K562 (cell line): ENCODE measurements around the gene SV2C. TPM values are rescaled to one million over a fixed set of nuclear protein-coding genes. Genes with fewer than 3 reads are reported as not detected.

ENCODE experiments used
- ATAC-seq: fragments of 200-7000 bp; cut with Tn5 transposase; 3 replicates; pipeline ENCODE4 v1.9.1; 2020; ENCODE audit warnings: moderate library complexity
- BruUV-seq: library from RNA; stranded (reverse); fragments of 400-500 nt; replicated peaks from 2 replicates; lab custom pipeline; 2021; lab: Mats Ljungman, UMichigan
- CTCF ChIA-PET: fragments of 300-600 bp; formaldehyde crosslinking; extraction: SDS; loops from one replicate; lab custom pipeline; 2021; ENCODE audit warnings: low intra/inter-chr PET ratio; lab: Yijun Ruan, JAX
- POLR2A ChIA-PET: fragments of 300-600, 350-650 bp; sonication (Branson Sonifier 250); formaldehyde crosslinking; extraction: SDS; loops from one replicate; lab custom pipeline; 2021; ENCODE audit warnings: antibody characterized with exemption, inconsistent platforms; lab: Yijun Ruan, JAX
- DNase-seq, 4 experiments: peaks; one replicate each; pipeline versions ENCODE4 v3.0.0 to v3.0.0-alpha.2; 2011 to 2018; ENCODE audit warnings: low spot score in 3 of 4, mixed read lengths in 3 of 4; ENCODE audit errors: extremely low read depth in 1 of 4
- FAIRE-seq: peaks from 2 replicates; lab custom pipeline; 2011; peaks lifted over from hg19 to GRCh38; lab: Jason Lieb, UNC
- H2AFZ ChIP-seq: 2 replicates; pipeline ENCODE4 v1.6.0; 2011; ENCODE audit warnings: low read depth, low read length, control low read depth, inconsistent platforms
- H3K27ac ChIP-seq: fragments of 200-600 bp; 3 replicates; pipeline ENCODE4 v1.8.0; 2011; ENCODE audit warnings: low read depth, mild to moderate bottlenecking, control low read depth, inconsistent platforms, low read length, moderate library complexity, mixed read lengths; ENCODE audit errors: extremely low read depth
- H3K27me3 ChIP-seq, 2 experiments: fragments of 300-600 bp in 1 of 2; 2 replicates in 1 of 2; 3 replicates in 1 of 2; pipeline versions ENCODE4 v1.6.0 to v1.8.0; 2011; ENCODE audit warnings: inconsistent platforms in 2 of 2, low read length in 2 of 2, mild to moderate bottlenecking in 1 of 2, mixed read lengths in 1 of 2, moderate library complexity in 1 of 2; ENCODE audit not compliant: control insufficient read depth in 2 of 2, insufficient read depth in 2 of 2
- H3K36me3 ChIP-seq: fragments of 300-600 bp; 3 replicates; pipeline ENCODE4 v1.8.0; 2011; ENCODE audit warnings: mild to moderate bottlenecking, low read length, inconsistent platforms; ENCODE audit not compliant: control insufficient read depth, insufficient read depth
- H3K4me1 ChIP-seq, 2 experiments: fragments of 200-600 bp in 1 of 2; replicated peaks in 1 of 2; 2 replicates in 1 of 2; 3 replicates in 1 of 2; pipeline versions ENCODE4 v1.5.1 to v1.8.0; 2011; ENCODE audit warnings: inconsistent platforms in 2 of 2, low read length in 2 of 2, mild to moderate bottlenecking in 1 of 2, mixed read lengths in 1 of 2, moderate library complexity in 1 of 2; ENCODE audit not compliant: control insufficient read depth in 2 of 2, insufficient read depth in 2 of 2
- H3K4me2 ChIP-seq: 2 replicates; pipeline ENCODE4 v1.6.1; 2011; ENCODE audit warnings: low read length, control low read depth, inconsistent platforms, mixed read lengths; ENCODE audit not compliant: insufficient read depth
- H3K4me3 ChIP-seq: fragments of 200-600 bp; sonication (generic), shearing (Covaris generic); 2 replicates; pipeline ENCODE4 v1.5.1; 2016; ENCODE audit warnings: control low read depth, inconsistent platforms
- H3K79me2 ChIP-seq: fragments of 200-600 bp; 3 replicates; pipeline ENCODE4 v1.8.0; 2011; ENCODE audit warnings: low read length, inconsistent platforms; ENCODE audit not compliant: control insufficient read depth, insufficient read depth
- H3K9ac ChIP-seq, 2 experiments: 2 replicates each; pipeline versions ENCODE4 v1.6.0 to v1.6.1; 2011; ENCODE audit warnings: low read depth in 2 of 2, low read length in 2 of 2, control low read depth in 1 of 2, inconsistent platforms in 1 of 2, mild to moderate bottlenecking in 1 of 2, mixed read lengths in 1 of 2; ENCODE audit not compliant: insufficient read depth in 1 of 2
- H3K9me1 ChIP-seq: one replicate; pipeline ENCODE4 v1.6.0; 2011; ENCODE audit warnings: inconsistent platforms, mild to moderate bottlenecking, low read length, moderate library complexity; ENCODE audit not compliant: control insufficient read depth, insufficient read depth
- H3K9me3 ChIP-seq: replicated peaks from 2 replicates; pipeline ENCODE4 v1.5.1; 2011; ENCODE audit warnings: low read depth, low read length, inconsistent platforms; ENCODE audit not compliant: control insufficient read depth, insufficient read depth
- H4K20me1 ChIP-seq: replicated peaks from 2 replicates; pipeline ENCODE4 v1.6.1; 2011; ENCODE audit warnings: low read length, inconsistent platforms, mixed read lengths; ENCODE audit not compliant: control insufficient read depth, insufficient read depth
- CBX8 ChIP-seq: fragments of 200-600 bp; sonication (generic); IDR thresholded peaks from 2 replicates; pipeline ENCODE4 v1.6.1; 2012; ENCODE audit warnings: borderline replicate concordance, mixed run types, low read depth, mild to moderate bottlenecking, moderate library complexity, mixed read lengths, low read length, control low read depth, inconsistent platforms; ENCODE audit not compliant: poor library complexity, severe bottlenecking; ENCODE audit errors: extremely low read depth
- HOXB6 ChIP-seq: fragments of 250-450 bp; sonication (Bioruptor Pico); IDR thresholded peaks from 2 replicates; pipeline ENCODE4 v1.5.1; 2022; ENCODE audit warnings: mild to moderate bottlenecking, borderline replicate concordance
- SAFB ChIP-seq: fragments of 200-400 bp; formaldehyde crosslinking; IDR thresholded peaks from 2 replicates; pipeline ENCODE4 v1.6.1; 2017; ENCODE audit warnings: low read depth, low read length, borderline replicate concordance
- SETDB1 ChIP-seq: IDR thresholded peaks from one replicate; pipeline ENCODE4 v1.6.1; 2012; ENCODE audit warnings: low read length, control low read depth, inconsistent platforms
- ZFP36 ChIP-seq: fragments of 150-350 bp; IDR thresholded peaks from 2 replicates; pipeline ENCODE4 v1.6.1; 2018; ENCODE audit warnings: low read length, low read depth; ENCODE audit not compliant: partially characterized antibody
- ZNF212 ChIP-seq: fragments of 450-650 bp; formaldehyde crosslinking; IDR thresholded peaks from 2 replicates; pipeline ENCODE4 v1.4.0; 2020; ENCODE audit warnings: mild to moderate bottlenecking
- ZNF23 ChIP-seq: fragments of 250-450 bp; sonication (Bioruptor Pico); IDR thresholded peaks from 2 replicates; pipeline ENCODE4 v1.4.0; 2020; ENCODE audit warnings: mild to moderate bottlenecking
- WGBS: fragments of 100-300 bp; shearing (Covaris generic); methylation state at CpG from one replicate; pipeline ENCODE4 v1.1.6; 2016; ENCODE audit warnings: low coverage, mixed read lengths; ENCODE audit not compliant: insufficient coverage; ENCODE audit errors: missing lambda C conversion rate; 5-methylcytosine and 5-hydroxymethylcytosine counted together
- in situ Hi-C: fragments of 300-500 bp; cut with MboI; formaldehyde crosslinking; loops from 4 replicates; pipeline ENCODE4 v1.15.0; 2018; ENCODE audit warnings: inconsistent platforms, mixed read lengths
- intact Hi-C: fragments of 100-400 bp; cut with micrococcal nuclease; formaldehyde crosslinking; loops from 2 replicates; pipeline ENCODE4 v1.14.2; 2022
- polyA plus RNA-seq, 8 experiments: library from polyadenylated mRNA; depleted of rRNA in 4 of 8; stranded (reverse) in 5 of 8; unstranded in 3 of 8; fragments of >200 nt; fragmentation: Nextera tagmentation in 2 of 8; fragmentation: Illumina TruSeq in 1 of 8; extraction: Ambion mirVana in 2 of 8; extraction: Trizol in 1 of 8; gene quantifications; 2 replicates each; pipeline versions ENCODE4 v1.2.1 to v1.2.3, GENCODE V29; 2011 to 2014; ENCODE audit warnings: inconsistent platforms in 1 of 8, missing spikeins in 1 of 8
- total RNA-seq, 7 experiments: library from RNA; depleted of rRNA in 6 of 7; stranded (reverse); fragments of >200 nt in 6 of 7; fragmentation: Illumina TruSeq in 2 of 7; extraction: Trizol in 2 of 7; gene quantifications; 2 replicates each; pipeline versions ENCODE4 v1.2.1 to v1.2.3, GENCODE V29; 2011 to 2021; ENCODE audit warnings: low replicate concordance in 1 of 7
- TF ChIP-seq, protein P1 (sequence below): sonication (generic); formaldehyde crosslinking; IDR thresholded peaks from 2 replicates; pipeline ENCODE4 v1.8.1; 2023; ENCODE audit warnings: mild to moderate bottlenecking, missing genetic modification reagents
- TF ChIP-seq, protein P2 (sequence below): fragments of 450-650 bp; formaldehyde crosslinking; IDR thresholded peaks from 2 replicates; pipeline ENCODE4 v1.4.0; 2022; ENCODE audit warnings: missing genetic modification characterization
- TF ChIP-seq, protein P3 (sequence below): fragments of 450-650 bp; formaldehyde crosslinking; IDR thresholded peaks from 2 replicates; pipeline ENCODE4 v1.4.0; 2020; ENCODE audit warnings: mild to moderate bottlenecking, moderate library complexity
- TF ChIP-seq, protein P4 (sequence below): sonication (generic); formaldehyde crosslinking; IDR thresholded peaks from 2 replicates; pipeline ENCODE4 v1.8.1; 2022; ENCODE audit warnings: missing genetic modification reagents

Gene SV2C
- total and polyA plus RNA-seq, 9 of the 15 experiments (the other 6 are each of a cell fraction or from before 2014, with no cell fraction given) = 0.05 TPM; not detected in 8

DNA sequence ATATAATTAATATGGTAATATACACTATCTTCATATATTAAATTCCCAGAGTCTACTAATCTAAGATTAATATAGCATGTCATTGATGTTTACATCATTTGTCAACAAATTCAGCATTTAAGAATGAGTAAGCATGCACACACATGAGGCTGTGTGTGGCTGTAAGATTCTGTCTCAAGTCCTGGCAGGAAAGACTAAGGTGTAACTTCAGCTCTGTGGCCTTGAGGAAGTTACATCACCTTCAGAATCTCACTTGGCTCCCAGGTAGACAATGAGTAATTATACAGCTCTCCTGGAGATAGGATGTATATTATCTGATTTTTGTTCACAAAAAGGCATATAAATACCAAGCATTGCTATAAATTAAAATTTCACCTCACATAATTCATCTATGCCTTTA, 200.5 kb downstream of the SV2C start:
- Histone ChIP-seq H3K4me2 (no peak overlapping the region), H3K9me1 (no peaks in the 10 kb centered on the region), H3K36me3 (no peaks in the 10 kb centered on the region), H3K27ac (no peak overlapping the region), H3K9ac (no peak overlapping the region), H3K9me3 (no peaks in the 10 kb centered on the region), H2AFZ (no peak overlapping the region), H3K79me2 (no peaks in the 10 kb centered on the region), H4K20me1 (no peaks in the 10 kb centered on the region), H3K4me1 (no peaks in the 10 kb centered on the region), H3K4me3 (no peak overlapping the region), H3K27me3 (peaks cover 14 to 18% of the 10 kb centered on the region in 2 experiments)
- FAIRE-seq (no peak), DNase-seq (no peak), ATAC-seq (no peak)
- ChIA-PET CTCF (no interaction called here), POLR2A (no interaction called here)
- TF ChIP-seq SAFB = no peak
- in situ Hi-C loops = no loop called here
- BruUV-seq = no TSS peak
- intact Hi-C loops = no loop called here

DNA sequence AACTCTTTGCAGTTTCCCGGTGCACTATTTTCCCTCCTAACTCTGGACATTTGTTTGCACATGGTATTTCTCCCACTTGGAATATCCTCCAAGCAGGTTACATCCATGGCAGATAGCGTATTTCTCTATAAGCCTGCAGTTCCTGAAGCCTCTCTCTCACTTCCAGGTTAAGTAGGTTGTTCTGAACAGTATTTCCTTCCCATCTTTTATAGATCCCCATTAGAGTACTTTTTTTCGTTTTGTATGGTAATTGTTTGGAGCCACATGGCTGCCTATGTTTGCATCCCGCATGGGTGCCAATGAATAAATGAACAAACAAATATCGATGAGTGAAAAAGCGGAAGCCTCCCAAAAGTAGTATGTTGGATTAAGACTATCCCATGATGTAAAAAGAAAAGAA, 206.5 kb downstream of the SV2C start:
- intact Hi-C loops (no loop called here), in situ Hi-C loops (no loop called here)
- Histone ChIP-seq H4K20me1 (no peaks in the 10 kb centered on the region), H3K4me2 (no peak overlapping the region), H3K4me3 (no peak overlapping the region), H3K9ac (no peak overlapping the region), H3K9me3 (no peaks in the 10 kb centered on the region), H3K36me3 (no peaks in the 10 kb centered on the region), H3K27ac (no peak overlapping the region), H3K9me1 (no peaks in the 10 kb centered on the region), H3K79me2 (no peaks in the 10 kb centered on the region), H2AFZ (no peak overlapping the region), H3K27me3 (peaks cover 0 to 4% of the 10 kb centered on the region in 2 experiments; a peak in 2 of 5 replicates), H3K4me1 (peaks cover 0 to 7% of the 10 kb centered on the region in 2 experiments; a peak in 3 of 5 replicates)
- CTCF ChIA-PET = no interaction called here
- 25% methylated on average over 6 of the region's 6 CpGs for WGBS
- FAIRE-seq (no peak), DNase-seq (no peak), ATAC-seq (no peak)
- POLR2A ChIA-PET = interaction anchor here (0.7 kb wide), 1 partner anchor 1815 kb away, joined by 3 read pairs; no protein-coding TSS in a partner anchor
- BruUV-seq = no TSS peak
- TF ChIP-seq HOXB6 (no peak), ZNF23 (no peak), ZNF212 (CRISPR knock-in tag) (no peak), CBX8 (peak; percentile 97), ZFP36 (peak; percentile 20), SETDB1 (no peak)
- TF ChIP-seq, protein P1, sequence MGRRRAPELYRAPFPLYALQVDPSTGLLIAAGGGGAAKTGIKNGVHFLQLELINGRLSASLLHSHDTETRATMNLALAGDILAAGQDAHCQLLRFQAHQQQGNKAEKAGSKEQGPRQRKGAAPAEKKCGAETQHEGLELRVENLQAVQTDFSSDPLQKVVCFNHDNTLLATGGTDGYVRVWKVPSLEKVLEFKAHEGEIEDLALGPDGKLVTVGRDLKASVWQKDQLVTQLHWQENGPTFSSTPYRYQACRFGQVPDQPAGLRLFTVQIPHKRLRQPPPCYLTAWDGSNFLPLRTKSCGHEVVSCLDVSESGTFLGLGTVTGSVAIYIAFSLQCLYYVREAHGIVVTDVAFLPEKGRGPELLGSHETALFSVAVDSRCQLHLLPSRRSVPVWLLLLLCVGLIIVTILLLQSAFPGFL (CRISPR knock-in tag) = no peak
- TF ChIP-seq, protein P2, sequence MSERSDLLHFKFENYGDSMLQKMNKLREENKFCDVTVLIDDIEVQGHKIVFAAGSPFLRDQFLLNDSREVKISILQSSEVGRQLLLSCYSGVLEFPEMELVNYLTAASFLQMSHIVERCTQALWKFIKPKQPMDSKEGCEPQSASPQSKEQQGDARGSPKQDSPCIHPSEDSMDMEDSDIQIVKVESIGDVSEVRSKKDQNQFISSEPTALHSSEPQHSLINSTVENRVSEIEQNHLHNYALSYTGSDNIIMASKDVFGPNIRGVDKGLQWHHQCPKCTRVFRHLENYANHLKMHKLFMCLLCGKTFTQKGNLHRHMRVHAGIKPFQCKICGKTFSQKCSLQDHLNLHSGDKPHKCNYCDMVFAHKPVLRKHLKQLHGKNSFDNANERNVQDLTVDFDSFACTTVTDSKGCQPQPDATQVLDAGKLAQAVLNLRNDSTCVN (CRISPR knock-in tag) = no peak
- TF ChIP-seq, protein P3, sequence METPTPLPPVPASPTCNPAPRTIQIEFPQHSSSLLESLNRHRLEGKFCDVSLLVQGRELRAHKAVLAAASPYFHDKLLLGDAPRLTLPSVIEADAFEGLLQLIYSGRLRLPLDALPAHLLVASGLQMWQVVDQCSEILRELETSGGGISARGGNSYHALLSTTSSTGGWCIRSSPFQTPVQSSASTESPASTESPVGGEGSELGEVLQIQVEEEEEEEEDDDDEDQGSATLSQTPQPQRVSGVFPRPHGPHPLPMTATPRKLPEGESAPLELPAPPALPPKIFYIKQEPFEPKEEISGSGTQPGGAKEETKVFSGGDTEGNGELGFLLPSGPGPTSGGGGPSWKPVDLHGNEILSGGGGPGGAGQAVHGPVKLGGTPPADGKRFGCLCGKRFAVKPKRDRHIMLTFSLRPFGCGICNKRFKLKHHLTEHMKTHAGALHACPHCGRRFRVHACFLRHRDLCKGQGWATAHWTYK (CRISPR knock-in tag) = no peak
- TF ChIP-seq, protein P4, sequence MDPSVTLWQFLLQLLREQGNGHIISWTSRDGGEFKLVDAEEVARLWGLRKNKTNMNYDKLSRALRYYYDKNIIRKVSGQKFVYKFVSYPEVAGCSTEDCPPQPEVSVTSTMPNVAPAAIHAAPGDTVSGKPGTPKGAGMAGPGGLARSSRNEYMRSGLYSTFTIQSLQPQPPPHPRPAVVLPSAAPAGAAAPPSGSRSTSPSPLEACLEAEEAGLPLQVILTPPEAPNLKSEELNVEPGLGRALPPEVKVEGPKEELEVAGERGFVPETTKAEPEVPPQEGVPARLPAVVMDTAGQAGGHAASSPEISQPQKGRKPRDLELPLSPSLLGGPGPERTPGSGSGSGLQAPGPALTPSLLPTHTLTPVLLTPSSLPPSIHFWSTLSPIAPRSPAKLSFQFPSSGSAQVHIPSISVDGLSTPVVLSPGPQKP (CRISPR knock-in tag) = no peak
